GM23338 (cell line): ENCODE data around the gene AIRE.
"Not testable (repeated sequence)": the region's sequence is repeated elsewhere in the genome, so short reads cannot be mapped to it uniquely, and the experiment has no call there.

ENCODE experiments used
- CREB1 ChIP-seq: fragments of 250-450 bp; sonication (Bioruptor Pico); IDR thresholded peaks from 2 replicates; pipeline ENCODE4 v1.5.0; 2020; ENCODE audit warnings: low read depth, mild to moderate bottlenecking, moderate library complexity
- EZH2 ChIP-seq: fragments of 200-600 bp; sonication (generic); IDR thresholded peaks from one replicate; pipeline ENCODE4 v1.8.0; 2017; ENCODE audit warnings: antibody characterized with exemption, mild to moderate bottlenecking, low read depth; ENCODE audit not compliant: unreplicated experiment
- POLR2AphosphoS5 ChIP-seq: IDR thresholded peaks from 2 replicates; pipeline ENCODE4 v1.6.1; 2016; ENCODE audit warnings: antibody characterized with exemption, low read depth
- TF ChIP-seq, protein P1 (sequence below), 2 experiments: fragments of 200-600 bp in 1 of 2; sonication (generic) in 1 of 2; conservative IDR thresholded peaks; 2 replicates each; pipeline versions ENCODE4 v1.5.1 to v1.6.1; 2016 to 2017; ENCODE audit warnings: antibody characterized with exemption in 2 of 2, low read depth in 2 of 2, mild to moderate bottlenecking in 2 of 2, moderate library complexity in 1 of 2
- TF ChIP-seq, protein P2 (sequence below): IDR thresholded peaks from one replicate; pipeline ENCODE4 v1.6.1; 2018; ENCODE audit warnings: antibody characterized with exemption; ENCODE audit not compliant: unreplicated experiment

DNA sequence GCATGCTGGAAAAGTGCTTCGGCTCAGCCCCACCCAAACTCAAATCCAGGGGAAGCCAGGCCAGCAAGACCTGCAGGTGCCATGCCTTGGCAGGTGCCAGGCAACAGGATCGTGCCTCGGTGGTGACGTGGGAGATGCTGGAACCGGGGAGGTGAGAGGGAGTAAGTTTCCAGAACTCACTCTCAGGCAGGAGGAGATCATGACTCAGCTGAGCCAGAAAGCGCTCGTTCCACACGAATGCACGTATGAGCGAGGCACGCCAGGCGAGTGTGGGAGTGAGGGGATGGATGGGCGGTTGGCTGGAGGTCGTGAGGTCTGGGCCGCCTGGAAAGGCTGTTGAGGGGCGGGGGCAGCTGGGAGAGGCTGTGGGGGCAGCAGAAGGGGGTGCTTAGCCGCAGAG lies 37.8 kb upstream of the AIRE start:
- TF ChIP-seq, protein P1, sequence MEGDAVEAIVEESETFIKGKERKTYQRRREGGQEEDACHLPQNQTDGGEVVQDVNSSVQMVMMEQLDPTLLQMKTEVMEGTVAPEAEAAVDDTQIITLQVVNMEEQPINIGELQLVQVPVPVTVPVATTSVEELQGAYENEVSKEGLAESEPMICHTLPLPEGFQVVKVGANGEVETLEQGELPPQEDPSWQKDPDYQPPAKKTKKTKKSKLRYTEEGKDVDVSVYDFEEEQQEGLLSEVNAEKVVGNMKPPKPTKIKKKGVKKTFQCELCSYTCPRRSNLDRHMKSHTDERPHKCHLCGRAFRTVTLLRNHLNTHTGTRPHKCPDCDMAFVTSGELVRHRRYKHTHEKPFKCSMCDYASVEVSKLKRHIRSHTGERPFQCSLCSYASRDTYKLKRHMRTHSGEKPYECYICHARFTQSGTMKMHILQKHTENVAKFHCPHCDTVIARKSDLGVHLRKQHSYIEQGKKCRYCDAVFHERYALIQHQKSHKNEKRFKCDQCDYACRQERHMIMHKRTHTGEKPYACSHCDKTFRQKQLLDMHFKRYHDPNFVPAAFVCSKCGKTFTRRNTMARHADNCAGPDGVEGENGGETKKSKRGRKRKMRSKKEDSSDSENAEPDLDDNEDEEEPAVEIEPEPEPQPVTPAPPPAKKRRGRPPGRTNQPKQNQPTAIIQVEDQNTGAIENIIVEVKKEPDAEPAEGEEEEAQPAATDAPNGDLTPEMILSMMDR (conservative IDR thresholded peaks at IDR 0.05; ENCODE audit: low read depth in 2 of 2): not testable (repeated sequence)
- TF ChIP-seq EZH2; CREB1 (CRISPR knock-in tag); POLR2AphosphoS5: not testable (repeated sequence)
- TF ChIP-seq, protein P2, sequence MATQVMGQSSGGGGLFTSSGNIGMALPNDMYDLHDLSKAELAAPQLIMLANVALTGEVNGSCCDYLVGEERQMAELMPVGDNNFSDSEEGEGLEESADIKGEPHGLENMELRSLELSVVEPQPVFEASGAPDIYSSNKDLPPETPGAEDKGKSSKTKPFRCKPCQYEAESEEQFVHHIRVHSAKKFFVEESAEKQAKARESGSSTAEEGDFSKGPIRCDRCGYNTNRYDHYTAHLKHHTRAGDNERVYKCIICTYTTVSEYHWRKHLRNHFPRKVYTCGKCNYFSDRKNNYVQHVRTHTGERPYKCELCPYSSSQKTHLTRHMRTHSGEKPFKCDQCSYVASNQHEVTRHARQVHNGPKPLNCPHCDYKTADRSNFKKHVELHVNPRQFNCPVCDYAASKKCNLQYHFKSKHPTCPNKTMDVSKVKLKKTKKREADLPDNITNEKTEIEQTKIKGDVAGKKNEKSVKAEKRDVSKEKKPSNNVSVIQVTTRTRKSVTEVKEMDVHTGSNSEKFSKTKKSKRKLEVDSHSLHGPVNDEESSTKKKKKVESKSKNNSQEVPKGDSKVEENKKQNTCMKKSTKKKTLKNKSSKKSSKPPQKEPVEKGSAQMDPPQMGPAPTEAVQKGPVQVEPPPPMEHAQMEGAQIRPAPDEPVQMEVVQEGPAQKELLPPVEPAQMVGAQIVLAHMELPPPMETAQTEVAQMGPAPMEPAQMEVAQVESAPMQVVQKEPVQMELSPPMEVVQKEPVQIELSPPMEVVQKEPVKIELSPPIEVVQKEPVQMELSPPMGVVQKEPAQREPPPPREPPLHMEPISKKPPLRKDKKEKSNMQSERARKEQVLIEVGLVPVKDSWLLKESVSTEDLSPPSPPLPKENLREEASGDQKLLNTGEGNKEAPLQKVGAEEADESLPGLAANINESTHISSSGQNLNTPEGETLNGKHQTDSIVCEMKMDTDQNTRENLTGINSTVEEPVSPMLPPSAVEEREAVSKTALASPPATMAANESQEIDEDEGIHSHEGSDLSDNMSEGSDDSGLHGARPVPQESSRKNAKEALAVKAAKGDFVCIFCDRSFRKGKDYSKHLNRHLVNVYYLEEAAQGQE: not testable (repeated sequence)
